GM12892 (cell line): ENCODE measurements around the gene TIE1.

ENCODE experiments used
- POLR2A ChIP-seq: IDR thresholded peaks from 2 replicates; pipeline ENCODE4 v1.6.1; 2011; ENCODE audit warnings: low read depth, low read length, control low read depth
- POLR2AphosphoS5 ChIP-seq: IDR thresholded peaks from 2 replicates; pipeline ENCODE4 v1.6.1; 2011; ENCODE audit warnings: low read depth, low read length, control low read depth
- TAF1 ChIP-seq: IDR thresholded peaks from 2 replicates; pipeline ENCODE4 v1.6.1; 2011; ENCODE audit warnings: low read depth, mild to moderate bottlenecking, control low read depth, low read length, borderline replicate concordance

GRCh38 chr1:43280692-43281091 lies 20.1 kb upstream of the TIE1 start:
- no peak for TF ChIP-seq POLR2A
- TF ChIP-seq TAF1 = no peak
- TF ChIP-seq POLR2AphosphoS5 = no peak
